SK-N-MC (cell line): ENCODE measurements around the gene NLRC5.

Experiments
- EZH2 ChIP-seq: fragments of 200-600 bp; sonication (generic); IDR thresholded peaks from one replicate; pipeline ENCODE4 v1.6.1; 2017; ENCODE audit warnings: antibody characterized with exemption
- POLR2AphosphoS5 ChIP-seq: IDR thresholded peaks from 2 replicates; pipeline ENCODE4 v1.6.1; 2012; ENCODE audit warnings: mild to moderate bottlenecking, low read depth, low read length, borderline replicate concordance

GRCh38 chr16:57001026-57001679, 11.8 kb downstream of the NLRC5 start:
- TF ChIP-seq EZH2, result no peak
- no peak for TF ChIP-seq POLR2AphosphoS5
